SK-N-MC (cell line): Measurements from ENCODE around the gene AKAP9.
"Not testable (repeated sequence)": the region's sequence is repeated elsewhere in the genome, so short reads cannot be mapped to it uniquely, and the experiment has no call there.

Source experiments
- DNase-seq: peaks from one replicate; pipeline ENCODE4 v3.0.0-alpha.2; 2011; ENCODE audit warnings: low read depth, low spot score
- H3K27ac ChIP-seq: fragments of 200-600 bp; sonication (generic); 2 replicates; pipeline ENCODE4 v1.5.1; 2016; ENCODE audit warnings: mixed run types
- H3K36me3 ChIP-seq: fragments of 200-600 bp; sonication (generic); 2 replicates; pipeline ENCODE4 v1.6.1; 2017; ENCODE audit warnings: antibody characterized with exemption, low read length, mixed read lengths; ENCODE audit not compliant: insufficient read depth
- H3K4me3 ChIP-seq: fragments of 200-600 bp; sonication (generic); 2 replicates; pipeline ENCODE4 v1.5.1; 2016
- H3K9ac ChIP-seq: fragments of 200-600 bp; sonication (generic); 2 replicates; pipeline ENCODE4 v1.8.0; 2017; ENCODE audit warnings: mixed run types, mixed read lengths; ENCODE audit not compliant: insufficient read length
- H3K9me3 ChIP-seq: fragments of 200-600 bp; sonication (generic); 2 replicates; pipeline ENCODE4 v1.6.1; 2017; ENCODE audit warnings: low read depth, mild to moderate bottlenecking, antibody characterized with exemption, low read length, moderate library complexity, mixed read lengths
- EZH2 ChIP-seq: fragments of 200-600 bp; sonication (generic); IDR thresholded peaks from one replicate; pipeline ENCODE4 v1.6.1; 2017; ENCODE audit warnings: antibody characterized with exemption
- FOXP2 ChIP-seq: optimal IDR thresholded peaks from 2 replicates; pipeline ENCODE3; 2011; ENCODE audit warnings: mild to moderate bottlenecking, moderate library complexity; ENCODE audit not compliant: insufficient read depth; ENCODE audit errors: extremely low read length, control extremely low read depth
- POLR2AphosphoS5 ChIP-seq: IDR thresholded peaks from 2 replicates; pipeline ENCODE4 v1.6.1; 2012; ENCODE audit warnings: mild to moderate bottlenecking, low read depth, low read length, borderline replicate concordance

Gene AKAP9

GRCh38 chr7:91940572-91941341 is at the start of gene AKAP9:
Gene AKAP9 (plus strand): TSS chr7:91940862. CDS start chr7:91941100, 238 bp downstream.
- no peaks in the 10 kb centered on the region for H3K9me3 ChIP-seq
- peak within 1 kb of the TSS; percentile 75 for H3K27ac ChIP-seq
- TF ChIP-seq FOXP2 (no peak), POLR2AphosphoS5 (peak; percentile 89), EZH2 (no peak)

GRCh38 chr7:91892099-91892705 is 48.5 kb upstream of the AKAP9 start:
- no peak for DNase-seq
- no peak overlapping the region for H3K27ac ChIP-seq
- no peak overlapping the region for H3K4me3 ChIP-seq
- no peak overlapping the region for H3K9ac ChIP-seq
- H3K36me3 ChIP-seq, result no peaks in the 10 kb centered on the region
- H3K9me3 ChIP-seq, result no peaks in the 10 kb centered on the region
- TF ChIP-seq FOXP2, result no peak

More at GRCh38 chr7:91940572-91941341, at the start of gene AKAP9:
- Histone ChIP-seq H3K9ac (peak within 1 kb of the TSS; percentile 88), H3K4me3 (peak within 1 kb of the TSS; percentile 96), H3K36me3 (no peaks in the 10 kb centered on the region)
- DNase-seq, result no peak

- H3K9ac ChIP-seq, result no peak overlapping the region
- H3K4me3 ChIP-seq, result no peak overlapping the region
- no peaks in the 10 kb centered on the region for H3K9me3 ChIP-seq
- no peaks in the 10 kb centered on the region for H3K36me3 ChIP-seq
- TF ChIP-seq POLR2AphosphoS5, result no peak
- no peak for TF ChIP-seq FOXP2
- TF ChIP-seq EZH2, result no peak
- H3K27ac ChIP-seq, result no peak overlapping the region
- no peak for DNase-seq
Measured at GRCh38 chr7:91892821-91893340, 47.8 kb upstream of the AKAP9 start.

- not testable (repeated sequence) for H3K9ac ChIP-seq, H3K36me3 ChIP-seq, H3K9me3 ChIP-seq, DNase-seq, H3K4me3 ChIP-seq, H3K27ac ChIP-seq
Measured at GRCh38 chr7:91893699-91894098, 47.0 kb upstream of the AKAP9 start.

- Histone ChIP-seq H3K27ac (no peak overlapping the region), H3K9me3 (no peaks in the 10 kb centered on the region), H3K9ac (no peak overlapping the region), H3K36me3 (no peaks in the 10 kb centered on the region), H3K4me3 (no peak overlapping the region)
- no peak for TF ChIP-seq FOXP2
- TF ChIP-seq POLR2AphosphoS5, result no peak
- TF ChIP-seq EZH2, result no peak
- DNase-seq, result no peak
Measured at GRCh38 chr7:91894781-91895480, 45.7 kb upstream of the AKAP9 start.

- DNase-seq, result no peak
- no peak for TF ChIP-seq POLR2AphosphoS5
- no peak for TF ChIP-seq EZH2
- TF ChIP-seq FOXP2, result no peak
- H3K9me3 ChIP-seq, result no peaks in the 10 kb centered on the region
- H3K27ac ChIP-seq, result no peak overlapping the region
- no peak overlapping the region for H3K4me3 ChIP-seq
- no peaks in the 10 kb centered on the region for H3K36me3 ChIP-seq
- H3K9ac ChIP-seq, result no peak overlapping the region
Measured at GRCh38 chr7:91898240-91898992, 42.2 kb upstream of the AKAP9 start.

- no peaks in the 10 kb centered on the region for H3K9me3 ChIP-seq
- H3K4me3 ChIP-seq, result no peak overlapping the region
- DNase-seq, result no peak
- H3K9ac ChIP-seq, result no peak overlapping the region
- no peak for TF ChIP-seq EZH2
- no peak for TF ChIP-seq FOXP2
- no peak for TF ChIP-seq POLR2AphosphoS5
- H3K36me3 ChIP-seq, result no peaks in the 10 kb centered on the region
- H3K27ac ChIP-seq, result no peak overlapping the region
Measured at GRCh38 chr7:91899563-91899962, 41.1 kb upstream of the AKAP9 start.

GRCh38 chr7:91910171-91910570 is 30.5 kb upstream of the AKAP9 start:
- Histone ChIP-seq H3K9ac (no peak overlapping the region), H3K36me3 (no peaks in the 10 kb centered on the region), H3K27ac (no peak overlapping the region), H3K9me3 (no peaks in the 10 kb centered on the region), H3K4me3 (no peak overlapping the region)
- TF ChIP-seq POLR2AphosphoS5, result no peak
- TF ChIP-seq EZH2, result no peak
- no peak for TF ChIP-seq FOXP2
- no peak for DNase-seq
